ENCODE measurements around the gene FAM222A.

Gene FAM222A

GRCh38 chr12:109758426-109759420, 45.1 kb downstream of the FAM222A start:
- no peak for ATAC-seq
- TF ChIP-seq TCF4 (CRISPR knock-in tag; IDR thresholded peaks at IDR 0.05; ENCODE audit: borderline replicate concordance) (no peak), ARNTL (CRISPR knock-in tag; IDR thresholded peaks at IDR 0.05; ENCODE audit: borderline replicate concordance, low read depth) (no peak), ZFP3 (CRISPR knock-in tag; IDR thresholded peaks at IDR 0.05) (no peak), ZC3H10 (CRISPR knock-in tag; IDR thresholded peaks at IDR 0.05) (no peak), ZFP30 (CRISPR knock-in tag; IDR thresholded peaks at IDR 0.05) (no peak), ZNF565 (CRISPR knock-in tag; conservative IDR thresholded peaks at IDR 0.05; ENCODE audit: low read depth) (no peak), CSRNP3 (CRISPR knock-in tag; IDR thresholded peaks at IDR 0.05) (no peak), GLIS3 (CRISPR knock-in tag; IDR thresholded peaks at IDR 0.05) (no peak), BACH2 (CRISPR knock-in tag; IDR thresholded peaks at IDR 0.05; ENCODE audit: borderline replicate concordance) (no peak), PATZ1 (CRISPR knock-in tag; IDR thresholded peaks at IDR 0.05; ENCODE audit: borderline replicate concordance) (no peak), CSDC2 (CRISPR knock-in tag; IDR thresholded peaks at IDR 0.05) (no peak), TSHZ2 (CRISPR knock-in tag; IDR thresholded peaks at IDR 0.05) (no peak), RARB (CRISPR knock-in tag; IDR thresholded peaks at IDR 0.05) (no peak), ESRRG (CRISPR knock-in tag; IDR thresholded peaks at IDR 0.05) (no peak), ISL1 (CRISPR knock-in tag; IDR thresholded peaks at IDR 0.05) (no peak)

GRCh38 chr12:109759595-109759994, 46.0 kb downstream of the FAM222A start:
- no peak for ATAC-seq
- TF ChIP-seq PPARA (CRISPR knock-in tag; IDR thresholded peaks at IDR 0.05; ENCODE audit: borderline replicate concordance) (no peak), BACH2 (CRISPR knock-in tag; IDR thresholded peaks at IDR 0.05; ENCODE audit: borderline replicate concordance) (no peak), ISL1 (CRISPR knock-in tag; IDR thresholded peaks at IDR 0.05) (no peak), OSR1 (CRISPR knock-in tag; IDR thresholded peaks at IDR 0.05) (no peak), ARNTL (CRISPR knock-in tag; IDR thresholded peaks at IDR 0.05; ENCODE audit: borderline replicate concordance, low read depth) (no peak)

GRCh38 chr12:109760031-109760929, 46.7 kb downstream of the FAM222A start:
- ATAC-seq: no peak
- TF ChIP-seq PPARA (CRISPR knock-in tag; IDR thresholded peaks at IDR 0.05; ENCODE audit: borderline replicate concordance) (no peak), PATZ1 (CRISPR knock-in tag; IDR thresholded peaks at IDR 0.05; ENCODE audit: borderline replicate concordance) (no peak), ZC3H10 (CRISPR knock-in tag; IDR thresholded peaks at IDR 0.05) (no peak), ZNF565 (CRISPR knock-in tag; conservative IDR thresholded peaks at IDR 0.05; ENCODE audit: low read depth) (no peak), SNAI2 (CRISPR knock-in tag; IDR thresholded peaks at IDR 0.05) (no peak), ZFP3 (CRISPR knock-in tag; IDR thresholded peaks at IDR 0.05) (no peak), CSDC2 (CRISPR knock-in tag; IDR thresholded peaks at IDR 0.05) (no peak), ISL1 (CRISPR knock-in tag; IDR thresholded peaks at IDR 0.05) (no peak)

Data from SK-N-SH treated with all-trans-retinoic acid at 6 μM for 48 hours (cell line).